Regular cardiac myocyte (primary cell): ENCODE results near the gene EHBP1L1. TPM values are rescaled to one million over a fixed set of nuclear protein-coding genes. Genes with fewer than 3 reads are reported as not detected.

Experiments used
- total RNA-seq: library from RNA; depleted of rRNA; stranded (reverse); fragments of >200 nt; gene quantifications from 2 replicates; pipeline ENCODE4 v1.2.3, GENCODE V29; 2014

The EHBP1L1 gene
- total RNA-seq, result 68.2 and 106 TPM in 2 replicates

GRCh38 chr11:65575568-65576231 lies at the start of gene EHBP1L1:
Gene EHBP1L1, plus strand, starts transcription at chr11:65576053. Its CDS starts 250 bp downstream, at chr11:65576303.

GRCh38 chr11:65558002-65558929 lies 17.6 kb upstream of the EHBP1L1 start, which contains the start of gene LTBP3:
Gene LTBP3, minus strand, starts transcription at chr11:65558359. Its CDS starts 400 bp downstream, at chr11:65557959.

GRCh38 chr11:65569973-65570918 lies 5.6 kb upstream of the EHBP1L1 start, which contains the start of gene ZNRD2:
Gene ZNRD2, plus strand, starts transcription at chr11:65570477. Its CDS starts 15 bp downstream, at chr11:65570492.

GRCh38 chr11:65572356-65573051 lies 3.3 kb upstream of the EHBP1L1 start, which contains the start of gene FAM89B:
Gene FAM89B, plus strand, starts transcription at chr11:65572538. Its CDS starts 132 bp downstream, at chr11:65572670.

GRCh38 chr11:65595543-65596281 lies 19.9 kb downstream of the EHBP1L1 start, which contains the start of gene KCNK7:
Gene KCNK7, minus strand, starts transcription at chr11:65595800. Its CDS starts 28 bp downstream, at chr11:65595772.

GRCh38 chr11:65615229-65615949 lies 39.5 kb downstream of the EHBP1L1 start, which contains the start of gene PCNX3:
Gene PCNX3, plus strand, starts transcription at chr11:65615776. Its CDS starts 536 bp downstream, at chr11:65616312.

GRCh38 chr11:65637794-65638419 lies 62.1 kb downstream of the EHBP1L1 start, which contains the start of gene SIPA1:
Gene SIPA1, plus strand, starts transcription at chr11:65638101. Its CDS starts 2,821 bp downstream, at chr11:65640922.

Other genes with a start within 250 kb of the EHBP1L1 start
- 27.9 and 29.9 TPM in 2 replicates for gene DPF2, start 242.2 kb upstream of the EHBP1L1 start, total RNA-seq
- gene TIGD3, start 221.3 kb upstream of the EHBP1L1 start, total RNA-seq, result under 0.01 and 0.19 TPM in 2 replicates
- 1.5 and 2.8 TPM in 2 replicates for gene SLC25A45, start 193.4 kb upstream of the EHBP1L1 start, total RNA-seq
- gene FRMD8, start 189.4 kb upstream of the EHBP1L1 start, total RNA-seq, result 58.9 and 64.0 TPM in 2 replicates
- gene NEAT1, start 153.3 kb upstream of the EHBP1L1 start, total RNA-seq, result 51.4 and 335 TPM in 2 replicates
- 5,626 and 17,024 TPM in 2 replicates for gene MALAT1, start 77.0 kb upstream of the EHBP1L1 start, total RNA-seq
- gene SCYL1, start 51.0 kb upstream of the EHBP1L1 start, total RNA-seq, result 93.3 and 138 TPM in 2 replicates
- gene LTBP3, start 17.7 kb upstream of the EHBP1L1 start, total RNA-seq, result 33.3 and 34.5 TPM in 2 replicates
- gene ZNRD2, start 5.6 kb upstream of the EHBP1L1 start, total RNA-seq, result 30.4 and 73.8 TPM in 2 replicates
- gene FAM89B, start 3.5 kb upstream of the EHBP1L1 start, total RNA-seq, result 12.7 and 35.5 TPM in 2 replicates
- under 0.01 TPM in 1 of 2 replicates, not detected in the other for gene KCNK7, start 19.7 kb downstream of the EHBP1L1 start, total RNA-seq
- gene MAP3K11, start 38.2 kb downstream of the EHBP1L1 start, total RNA-seq, result 17.2 and 30.5 TPM in 2 replicates
- gene PCNX3, start 39.7 kb downstream of the EHBP1L1 start, total RNA-seq, result 9.3 and 23.8 TPM in 2 replicates
- gene SIPA1, start 62.0 kb downstream of the EHBP1L1 start, total RNA-seq, result 10.1 and 19.9 TPM in 2 replicates
- 12.7 and 22.6 TPM in 2 replicates for gene RELA, start 86.9 kb downstream of the EHBP1L1 start, total RNA-seq
- gene KAT5, start 136.2 kb downstream of the EHBP1L1 start, total RNA-seq, result 33.5 and 36.6 TPM in 2 replicates
- gene RNASEH2C, start 144.7 kb downstream of the EHBP1L1 start, total RNA-seq, result 33.0 and 59.0 TPM in 2 replicates
- 7.7 and 8.5 TPM in 2 replicates for gene AP5B1, start 204.9 kb downstream of the EHBP1L1 start, total RNA-seq
- gene OVOL1, start 211.0 kb downstream of the EHBP1L1 start, total RNA-seq, result under 0.01 TPM in 1 of 2 replicates, not detected in the other